Activated effector memory CD4-positive, alpha-beta T cell treated with anti-CD3 and anti-CD28 coated beads, Interleukin-2, amount 50 U/mL, for 16 hours (primary cell): ENCODE data around the gene WFDC5.
A peak's percentile ranks its signal among the peaks of the same experiment; 100 is the strongest.

ENCODE experiments used
- DNase-seq: peaks from one replicate; pipeline ENCODE4 v3.0.0-alpha.2; 2020

The WFDC5 gene

DNA sequence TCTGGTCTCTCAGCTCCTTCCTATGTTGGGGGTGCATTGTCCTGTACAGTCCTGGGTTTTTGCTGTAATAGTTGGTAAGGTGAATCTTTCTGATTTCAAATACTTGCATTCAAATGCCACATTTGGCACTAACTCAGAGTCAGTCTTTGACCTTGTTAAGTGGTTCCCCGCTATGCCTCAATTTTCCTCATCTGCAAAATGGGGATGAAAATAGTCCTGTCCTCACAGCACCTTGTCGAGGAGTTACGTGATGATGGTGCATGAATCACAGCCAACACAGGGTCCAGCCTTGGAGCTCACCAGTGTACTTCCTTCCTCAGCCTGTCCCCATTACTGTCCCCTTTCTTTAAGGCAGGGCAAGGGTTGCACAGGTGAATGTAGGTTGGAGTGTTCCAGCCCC is 1.1 kb downstream of the WFDC5 start:
- no peak for DNase-seq

DNA sequence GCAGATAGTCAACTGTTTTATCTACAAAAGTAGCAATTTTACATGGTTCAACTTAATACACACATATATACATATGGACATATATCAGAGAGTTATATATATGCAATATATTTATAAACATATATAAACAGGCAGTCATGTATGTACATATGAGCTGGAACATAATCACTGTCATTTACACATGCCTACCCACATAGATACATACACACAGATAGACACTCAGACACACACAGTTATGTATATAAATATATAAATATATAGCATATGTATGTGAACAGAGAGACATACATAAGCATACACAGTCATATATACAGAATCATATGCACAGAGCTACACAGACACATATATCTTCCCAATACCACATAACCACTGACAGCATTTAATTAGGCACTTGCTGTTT is 2.2 kb downstream of the WFDC5 start:
- no peak for DNase-seq

DNA sequence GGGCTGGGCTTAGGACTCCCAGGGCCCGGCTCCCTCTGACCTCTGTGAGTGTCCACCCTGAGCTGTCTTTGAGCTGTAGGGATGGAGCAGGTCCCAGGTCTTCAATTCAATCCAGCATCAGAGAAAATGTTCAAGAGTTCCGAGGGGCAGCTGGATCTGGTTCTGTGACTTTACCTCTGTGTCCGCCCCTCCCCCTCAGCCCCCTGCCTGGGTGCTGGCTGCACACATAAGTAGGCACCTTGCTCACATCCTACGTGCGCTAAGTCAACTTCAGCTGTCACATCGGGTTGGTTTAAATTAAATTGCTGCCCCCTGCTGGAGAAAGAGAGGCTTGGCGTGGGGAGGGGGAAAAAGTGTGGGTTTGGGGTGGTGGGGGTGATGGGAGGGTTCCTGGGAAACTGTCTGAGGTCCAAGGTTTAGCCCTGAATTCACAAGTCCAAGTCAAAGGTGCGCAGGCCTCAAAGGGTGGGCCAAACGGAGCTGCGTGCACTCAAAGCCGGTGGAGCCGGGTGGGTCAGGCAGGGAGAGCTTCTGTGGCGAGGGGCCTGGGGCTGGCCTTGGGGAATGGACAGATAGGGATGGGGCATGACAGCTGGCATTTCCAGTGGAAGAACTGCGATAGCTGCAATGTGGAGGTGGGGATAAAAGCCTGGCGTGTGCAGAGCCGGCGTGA is 3.0 kb downstream of the WFDC5 start:
- DNase-seq: no peak

DNA sequence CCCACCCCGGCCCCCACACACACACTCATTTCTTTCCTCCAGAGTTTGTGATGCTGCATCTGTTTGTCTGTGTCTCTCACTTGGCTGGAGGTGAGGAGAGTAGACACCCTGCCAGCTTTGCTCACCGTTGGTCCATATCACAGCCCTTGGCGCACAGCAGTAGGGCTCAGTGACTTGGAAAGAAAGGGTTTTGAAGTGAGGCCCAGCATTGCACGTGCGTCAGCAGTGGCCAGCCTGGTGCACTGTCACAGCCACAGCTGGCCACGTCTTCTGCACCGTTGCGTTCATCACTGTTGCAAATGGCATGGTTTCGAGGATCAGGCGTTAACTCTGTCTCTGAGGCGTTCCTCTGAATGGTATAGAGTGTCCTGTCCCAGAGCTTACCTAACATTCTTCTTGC is 3.7 kb downstream of the WFDC5 start:
- no peak for DNase-seq

DNA sequence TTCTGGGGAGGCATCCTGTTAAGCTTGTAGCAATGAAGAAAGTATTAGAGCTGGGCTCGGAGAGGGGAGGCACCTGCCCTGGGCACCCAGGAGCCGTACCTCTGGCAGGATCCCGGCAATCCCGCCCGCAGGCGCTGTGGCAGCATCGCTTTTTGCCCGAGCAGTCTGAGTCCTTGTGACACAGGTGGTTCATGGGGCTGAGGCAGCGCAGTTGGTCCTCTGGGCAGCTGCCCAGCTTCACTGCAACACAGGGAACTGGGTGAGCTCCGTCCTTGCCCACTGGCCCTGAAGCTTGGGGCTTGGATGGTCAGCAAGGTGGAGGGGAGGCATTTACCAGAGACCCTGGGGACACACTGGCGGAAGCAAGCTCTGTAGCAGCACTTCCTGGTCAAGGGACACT is 4.7 kb downstream of the WFDC5 start:
- DNase-seq: no peak

DNA sequence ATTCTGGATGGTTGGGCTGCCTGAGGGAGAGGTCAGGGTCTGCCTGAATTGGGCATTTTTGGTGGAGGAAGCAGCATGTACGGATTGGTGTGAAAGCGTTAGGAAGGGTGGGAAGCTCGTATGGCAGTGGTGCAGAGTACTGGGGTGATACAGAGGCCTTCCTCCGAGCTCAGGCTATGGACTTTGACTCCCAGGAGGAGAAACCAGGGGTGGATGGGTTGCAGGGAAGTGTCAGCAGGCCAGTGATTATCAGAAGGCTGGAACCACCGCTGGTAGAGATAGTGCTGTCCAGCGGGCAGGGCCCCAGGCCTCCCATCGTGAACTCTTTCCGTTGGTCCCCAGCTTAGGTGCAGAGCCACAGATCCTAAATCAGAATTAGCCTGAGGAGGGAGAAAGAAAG is 5.3 kb downstream of the WFDC5 start:
- DNase-seq: no peak

DNA sequence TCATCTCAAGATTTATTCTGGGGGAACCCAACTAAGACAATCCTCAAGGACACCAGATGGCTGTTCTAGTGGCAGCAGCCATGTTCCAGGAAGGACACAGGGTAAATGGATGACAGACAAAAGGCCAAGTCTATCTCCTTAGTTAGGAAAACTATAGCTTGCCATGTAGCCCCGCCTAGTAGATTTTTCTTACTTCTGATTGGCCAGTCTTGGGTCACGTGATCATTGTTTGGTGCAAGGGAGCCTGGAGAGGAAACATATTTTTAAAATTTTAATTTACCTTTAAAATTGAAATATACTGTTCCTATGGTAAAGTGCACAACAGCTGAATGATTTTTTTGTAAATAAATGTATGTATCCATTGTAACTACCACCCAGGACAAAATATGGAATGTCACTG is 9.7 kb downstream of the WFDC5 start:
- no peak for DNase-seq

DNA sequence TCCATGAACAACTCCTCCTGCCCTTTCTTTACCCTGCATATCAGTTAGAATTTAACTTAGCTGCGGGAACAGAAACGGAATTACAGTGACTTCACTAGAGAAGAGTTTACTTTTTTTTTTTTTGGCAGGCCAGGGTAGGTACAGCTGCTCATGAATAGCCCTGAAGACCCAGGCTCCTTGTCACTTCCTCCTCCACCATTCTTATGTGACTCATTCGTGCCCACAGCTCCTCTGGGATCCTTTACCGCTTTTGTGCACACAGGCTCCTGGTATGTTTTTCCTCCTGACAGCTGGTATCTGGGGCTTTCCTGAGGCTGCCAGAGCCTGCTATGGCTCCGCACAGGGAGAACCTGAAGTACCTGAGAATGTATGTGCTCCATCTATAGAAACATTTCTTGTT is 10.2 kb downstream of the WFDC5 start:
- DNase-seq: no peak

DNA sequence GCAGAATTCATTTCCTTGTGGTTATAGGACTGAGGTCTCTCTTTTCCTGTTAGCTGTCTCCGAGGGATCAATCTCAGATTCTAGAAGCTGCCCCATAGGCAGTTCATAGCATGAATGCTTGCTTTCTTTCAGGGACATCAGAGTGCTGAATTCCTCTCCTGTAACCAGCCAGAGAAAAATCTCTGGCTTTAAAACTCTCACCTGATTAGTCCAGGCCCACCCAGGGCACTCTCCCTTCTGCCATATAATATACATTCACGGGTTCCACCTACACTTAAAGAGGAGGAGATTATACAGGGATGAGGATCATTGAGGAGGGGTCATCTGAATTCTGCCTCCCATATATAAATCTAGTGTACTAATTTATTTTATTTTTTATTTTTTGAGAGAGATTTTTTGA is 11.9 kb downstream of the WFDC5 start:
- no peak for DNase-seq

DNA sequence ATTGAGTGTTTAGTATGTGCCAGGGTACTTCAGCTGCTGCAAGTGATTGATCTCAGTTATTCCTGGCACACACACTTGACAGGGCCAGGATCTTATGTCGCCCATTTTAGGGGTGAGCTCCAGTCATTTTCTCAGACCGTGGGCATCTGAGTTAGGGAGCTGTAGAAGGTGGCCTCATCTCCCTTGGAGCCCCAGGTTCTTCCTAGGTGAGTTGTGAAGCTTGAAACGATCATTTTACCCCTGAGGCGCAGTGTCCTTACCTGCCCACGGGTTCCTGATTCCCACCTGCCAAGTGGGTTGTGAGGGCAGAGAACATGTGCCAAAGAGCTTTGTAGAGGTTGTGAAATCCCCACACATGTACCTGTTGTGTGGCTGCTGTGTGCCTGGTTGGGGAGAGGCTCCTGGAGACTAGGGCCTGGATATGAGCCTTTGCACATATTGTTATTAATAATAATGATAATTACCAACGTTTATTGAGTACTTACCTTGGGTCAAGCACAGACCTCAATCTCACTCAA is 13.6 kb downstream of the WFDC5 start:
- no peak for DNase-seq

DNA sequence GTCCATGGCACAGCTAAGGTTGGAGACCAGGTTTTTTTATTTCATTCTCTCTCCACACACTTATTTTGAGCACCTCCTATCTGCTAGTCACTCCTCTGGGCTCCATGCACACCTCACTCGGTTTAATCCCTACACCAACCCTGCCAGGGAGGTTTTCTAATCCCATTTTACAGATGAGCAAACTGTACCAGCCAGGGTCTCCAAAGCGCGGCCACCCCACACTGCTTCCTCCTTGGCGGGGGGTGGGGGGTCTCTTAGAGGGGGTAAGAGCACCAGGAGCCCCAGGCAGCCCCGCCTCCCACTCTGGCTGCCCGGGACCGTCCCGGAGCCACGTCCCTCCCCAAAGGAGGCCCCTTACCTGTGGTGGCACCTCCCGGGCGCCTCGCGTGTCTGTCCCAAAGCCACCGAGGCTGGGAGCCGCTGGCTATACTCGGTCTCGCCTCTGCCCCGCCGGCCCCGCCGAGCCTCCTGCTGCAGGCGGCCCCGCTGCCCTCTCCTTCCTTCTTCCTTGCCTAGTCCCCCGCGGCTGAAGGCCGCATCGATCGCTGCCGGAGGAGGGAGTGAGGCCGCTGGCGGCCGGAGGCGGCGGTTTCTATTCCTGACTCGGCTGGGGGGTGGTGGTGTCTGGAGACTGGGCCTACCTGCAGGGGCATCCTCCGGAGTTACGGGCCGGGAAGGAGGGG is 14.3 kb downstream of the WFDC5 start, which contains the start of gene KCNS1:
KCNS1 (minus strand) TSS at position 565 of the 683 bp plus-strand sequence. CDS start 1,891 bp downstream, outside the sequence.
- DNase-seq: no peak

DNA sequence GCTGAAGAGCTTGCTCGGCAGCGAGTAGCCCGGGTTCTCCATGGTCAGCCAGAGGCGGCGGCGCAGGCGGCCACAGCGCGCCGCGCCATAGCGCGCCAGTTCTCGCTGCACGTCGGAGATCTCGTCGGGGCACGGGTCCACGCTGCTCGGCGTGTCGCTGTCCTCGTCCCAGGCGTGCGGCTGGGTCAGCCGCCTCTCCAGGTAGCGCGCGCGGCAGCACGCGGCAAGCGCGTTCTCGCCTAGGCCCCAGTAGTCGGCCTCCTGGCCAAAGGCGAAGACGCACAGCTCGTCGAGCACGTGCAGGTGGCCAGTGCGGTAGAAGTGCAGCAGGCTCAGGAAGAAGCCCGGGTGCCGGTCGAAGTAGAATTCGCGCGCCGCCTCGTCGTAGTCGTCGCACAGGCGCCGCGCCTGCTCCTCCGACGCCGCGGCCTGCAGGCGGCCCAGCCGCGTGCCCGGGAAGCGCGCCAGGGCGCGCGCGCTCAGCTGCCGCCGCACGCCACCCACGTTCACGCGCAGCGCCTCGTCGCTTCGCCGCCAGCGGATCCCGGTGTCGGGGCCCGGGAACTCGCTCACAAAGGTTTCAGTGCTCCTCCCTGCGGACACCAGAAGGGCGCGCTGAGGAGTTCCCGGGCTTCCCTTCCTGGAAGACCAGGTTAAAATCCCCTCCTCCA is 16.7 kb downstream of the WFDC5 start:
- no peak for DNase-seq

DNA sequence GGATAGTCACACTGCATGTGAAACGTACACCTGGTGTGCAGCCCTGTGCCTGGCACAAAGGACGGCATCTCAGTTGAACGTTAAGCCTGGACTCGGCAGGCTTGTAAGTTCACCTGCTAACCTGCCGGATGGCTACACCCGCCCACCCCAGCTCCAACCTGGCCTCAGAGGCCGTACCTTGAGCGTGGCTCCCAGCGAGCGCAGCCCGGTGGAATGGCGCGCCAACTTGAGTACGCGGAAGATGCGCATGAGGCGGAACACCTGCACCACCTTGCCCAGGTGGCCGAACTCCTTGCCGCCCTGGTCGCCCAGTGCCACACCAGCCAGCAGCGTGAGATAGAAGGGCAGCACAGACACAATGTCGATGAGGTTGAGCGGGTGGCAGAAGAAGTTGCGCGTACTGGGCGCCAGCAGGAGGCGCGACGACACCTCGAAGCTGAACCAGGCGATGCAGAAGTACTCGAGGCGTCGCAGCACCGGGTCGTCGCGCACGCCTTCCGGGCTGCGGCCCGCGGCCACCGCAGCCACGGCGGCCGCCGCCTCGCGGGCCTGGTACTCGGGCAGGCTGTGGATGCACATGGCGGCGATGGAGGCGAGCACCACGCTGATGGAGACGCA is 17.4 kb downstream of the WFDC5 start:
- peak; percentile 73 for DNase-seq

DNA sequence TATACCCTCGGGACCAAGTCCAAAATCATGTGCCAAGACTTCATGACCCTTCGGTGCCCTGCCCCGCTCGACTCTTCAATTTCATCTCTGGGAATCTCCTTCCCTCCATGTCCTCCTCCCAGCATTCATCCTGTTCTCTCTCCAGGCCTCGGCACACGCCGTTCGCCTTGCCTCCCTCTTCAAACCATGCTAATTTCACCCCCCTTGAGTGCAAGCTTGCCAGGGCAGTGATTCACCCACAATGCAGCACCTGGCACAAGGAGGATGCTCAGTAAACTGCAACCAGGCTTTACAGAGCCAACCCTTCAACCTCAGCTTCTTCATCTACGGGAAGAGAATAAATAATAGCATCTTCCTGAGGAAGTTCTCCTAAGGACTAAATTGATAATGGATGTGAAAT is 18.2 kb downstream of the WFDC5 start:
- no peak for DNase-seq

DNA sequence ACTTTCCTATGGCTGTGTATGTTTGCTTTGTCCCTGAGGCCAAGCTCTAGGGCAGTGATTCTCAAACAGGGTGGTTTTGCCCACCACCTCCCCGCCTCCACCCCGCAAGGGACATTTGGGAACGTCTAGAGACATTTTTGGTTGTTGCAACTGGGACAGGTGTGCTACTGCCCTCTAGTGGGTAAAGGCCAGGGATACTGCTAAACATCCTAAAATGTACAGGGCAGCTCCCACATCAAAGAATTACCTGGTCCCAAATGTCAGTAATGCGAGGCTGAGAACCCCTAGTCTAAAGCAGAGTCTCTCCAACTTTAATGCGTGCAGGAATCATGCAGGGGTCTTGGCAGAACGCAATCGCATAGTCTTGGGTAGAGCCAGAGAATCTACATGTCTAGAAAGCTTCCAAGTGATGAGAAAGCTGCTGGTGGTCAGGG is 19.2 kb downstream of the WFDC5 start:
- DNase-seq: peak; percentile 78

DNA sequence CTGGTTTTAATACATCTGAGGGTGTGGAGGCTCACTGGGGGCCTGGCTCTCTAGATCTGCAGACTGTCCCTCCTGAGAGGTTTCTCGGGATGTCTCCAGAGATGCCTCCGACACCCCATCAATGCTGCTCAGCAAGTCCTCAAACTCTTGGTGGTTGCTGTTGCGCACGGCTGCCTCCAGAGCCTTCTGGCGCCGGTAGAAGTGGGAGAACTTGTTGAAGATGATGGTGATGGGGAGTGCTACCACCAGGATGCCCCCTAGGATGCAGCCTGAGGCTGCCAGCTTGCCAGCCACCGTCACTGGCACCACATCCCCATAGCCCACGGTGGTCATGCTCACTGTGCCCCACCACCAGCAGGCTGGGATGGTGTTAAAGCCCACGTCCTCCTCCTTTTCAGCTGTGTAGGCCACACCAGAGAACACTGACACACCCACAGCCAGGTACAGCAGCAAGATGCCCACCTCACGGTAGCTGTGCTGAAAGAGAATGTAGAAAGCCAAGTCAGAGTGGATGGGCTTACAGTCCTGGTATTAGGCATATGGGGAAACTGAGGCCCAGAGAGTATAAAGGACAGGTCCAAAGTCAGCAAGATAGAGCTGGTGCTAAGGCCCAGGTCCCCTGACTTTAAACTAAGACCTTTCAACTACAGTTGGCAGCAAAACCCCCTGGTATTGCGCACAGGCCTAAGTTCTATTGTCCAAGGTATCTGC is 20.0 kb downstream of the WFDC5 start:
- no peak for DNase-seq

DNA sequence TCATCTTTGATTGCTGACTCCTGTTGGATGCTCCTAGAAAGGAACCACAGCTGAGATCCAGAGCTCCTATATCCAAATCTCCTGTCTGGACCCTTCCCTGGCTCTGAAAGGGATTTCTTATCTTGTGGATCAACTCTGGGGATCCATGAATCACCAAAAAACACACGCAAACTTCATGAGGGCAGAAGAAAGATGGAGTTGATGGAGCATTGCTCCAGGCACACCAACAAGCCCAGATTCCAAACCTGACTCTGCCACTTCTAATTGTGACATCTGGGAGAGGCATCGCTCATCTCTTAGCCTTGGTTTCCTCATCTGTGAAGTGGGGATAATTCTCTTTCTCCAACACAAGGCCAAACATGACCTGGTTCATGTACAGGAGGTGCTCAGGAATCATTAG is 20.8 kb downstream of the WFDC5 start:
- no peak for DNase-seq

DNA sequence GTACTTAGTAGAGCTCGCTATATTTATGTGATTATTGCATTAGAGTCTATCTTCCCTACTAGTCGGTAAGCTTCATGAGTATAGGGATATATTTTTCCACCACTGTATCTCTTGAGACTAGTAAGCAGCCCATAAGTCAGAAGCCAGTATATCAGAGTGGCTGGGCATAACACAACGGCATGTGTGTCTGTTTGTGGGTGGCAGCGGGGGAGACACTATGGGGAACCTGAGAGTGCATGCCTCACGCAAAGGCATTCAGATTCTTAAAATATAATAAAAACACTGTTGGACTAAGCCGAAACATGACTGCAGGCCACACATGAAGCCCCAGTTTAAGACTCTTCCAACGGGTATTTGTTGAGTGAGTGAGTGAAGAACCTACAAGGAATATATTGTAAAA is 22.1 kb downstream of the WFDC5 start:
- DNase-seq: no peak

DNA sequence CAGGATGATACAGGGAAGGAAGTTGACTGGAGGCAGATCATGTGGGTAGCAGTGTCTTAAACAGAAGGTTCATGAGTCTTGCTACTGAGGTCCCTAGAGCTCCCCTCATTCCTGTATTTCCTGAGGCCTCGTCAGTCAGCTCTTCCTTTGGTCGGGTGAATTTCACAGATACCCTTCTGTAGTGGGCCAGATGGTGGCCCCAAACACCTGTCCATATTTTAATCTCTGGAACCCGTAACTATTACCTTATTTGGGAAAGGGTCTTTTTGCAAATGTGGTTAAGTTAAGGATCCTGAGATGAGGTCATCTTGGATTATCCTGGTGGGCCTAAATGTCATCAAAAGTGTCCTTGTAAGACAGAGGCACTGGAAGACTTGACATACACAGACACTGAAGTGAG is 23.6 kb downstream of the WFDC5 start:
- no peak for DNase-seq

DNA sequence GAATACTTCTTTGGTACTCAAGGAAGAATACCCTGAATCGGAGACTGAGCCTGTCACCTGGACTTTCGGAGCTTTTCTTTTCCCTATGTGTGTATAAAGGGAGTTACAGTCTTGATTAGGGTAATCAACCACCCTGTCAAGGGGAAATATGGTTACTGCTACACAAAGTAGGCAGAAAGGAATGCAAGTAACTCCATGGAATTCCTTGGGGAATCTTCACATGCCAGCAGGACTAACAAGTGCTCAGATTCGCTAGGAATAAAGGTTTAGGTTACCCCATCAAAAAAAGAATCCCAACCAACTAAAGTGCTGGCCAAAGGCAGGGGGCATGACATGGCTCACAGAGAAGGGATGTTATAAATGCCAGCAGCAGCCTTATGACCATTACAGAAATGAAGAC is 24.5 kb downstream of the WFDC5 start:
- no peak for DNase-seq

DNA sequence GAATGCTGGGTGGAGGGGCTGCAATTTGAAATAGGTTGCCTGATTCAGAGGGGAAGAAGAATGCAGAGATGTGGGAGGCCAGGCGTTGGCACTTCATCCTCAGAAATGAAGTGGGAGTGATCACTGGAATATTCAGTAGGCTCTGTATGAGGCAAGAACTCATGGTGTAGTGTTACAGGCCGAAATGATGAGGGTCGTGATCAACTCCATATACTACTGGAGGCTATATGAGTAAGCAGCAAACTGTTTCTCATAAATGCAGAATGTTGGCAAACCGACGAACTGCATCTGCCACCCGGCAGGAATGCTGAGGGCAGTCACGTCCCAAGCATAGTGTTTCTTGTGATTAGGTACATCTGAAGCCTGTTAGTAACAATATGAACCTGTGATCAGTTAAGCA is 26.7 kb downstream of the WFDC5 start:
- no peak for DNase-seq

DNA sequence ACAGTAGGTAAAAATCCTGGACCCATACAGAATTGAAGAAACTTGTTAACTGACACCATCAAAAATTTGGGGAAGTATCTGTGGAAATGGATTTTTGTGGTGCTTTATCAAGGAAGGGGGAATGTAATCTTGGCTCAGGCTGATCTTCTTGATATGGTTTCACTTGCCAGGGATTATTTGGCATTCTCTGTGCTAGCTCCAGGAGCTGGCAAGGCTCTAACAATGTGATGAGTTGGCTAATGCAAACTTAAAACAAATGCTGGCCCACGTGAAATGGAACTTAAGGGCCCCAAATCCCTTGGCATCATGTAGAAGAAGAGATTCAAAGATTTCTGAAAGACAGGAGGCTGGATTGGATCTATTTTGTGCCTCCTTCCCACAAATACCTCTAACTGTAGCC is 27.2 kb downstream of the WFDC5 start:
- DNase-seq: no peak
